GM18909 (cell line): ENCODE measurements around the gene ZNF142.

Experiments used
- ATAC-seq: cut with Tn5 transposase; IDR thresholded peaks from one replicate; pipeline ENCODE4 v1.9.1; 2021; ENCODE audit warnings: mild to moderate bottlenecking; ENCODE audit not compliant: unreplicated experiment, poor library complexity

Gene ZNF142

DNA sequence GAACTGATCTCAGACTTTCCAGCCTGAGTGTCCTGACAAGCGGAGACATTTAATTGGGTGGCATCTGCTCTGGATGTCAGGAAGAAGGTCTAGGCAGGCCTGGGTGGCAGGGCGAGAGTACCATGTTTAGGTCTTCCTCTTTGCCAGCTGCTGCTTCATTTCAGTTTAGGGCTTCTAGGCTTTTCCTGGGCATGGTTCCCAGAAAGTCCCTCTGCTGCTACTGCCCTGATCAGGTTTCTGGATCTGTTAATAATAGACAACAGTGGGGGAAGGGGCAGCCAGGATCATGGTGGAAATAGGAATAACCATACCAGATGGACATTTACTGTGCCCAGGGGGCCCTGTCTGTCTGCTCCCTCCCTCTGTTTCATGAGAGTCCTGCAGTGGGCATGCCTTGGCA lies 54.0 kb downstream of the ZNF142 start:
- no peak for ATAC-seq
